CD4-positive, CD25-positive, alpha-beta regulatory T cell (primary cell): Measurements from ENCODE around the gene MISP. TPM values are rescaled to one million over a fixed set of nuclear protein-coding genes. Genes with fewer than 3 reads are reported as not detected.

Experiments used
- ATAC-seq, 2 donors: fragments of 150-1000 bp; cut with Tn5 transposase; one replicate each; pipeline ENCODE4 v1.10.0; 2021; ENCODE audit warnings: low read depth in 2 of 2, moderate number of reproducible peaks in 2 of 2, moderate library complexity in 1 of 2
- DNase-seq, 3 donors: peaks; one replicate each; pipeline versions ENCODE4 v3.0.0 to v3.0.0-alpha.2; 2012 to 2022; ENCODE audit warnings: mixed read lengths in 1 of 3
- H3K27ac ChIP-seq: one replicate; pipeline ENCODE4 v1.7.0; 2013; ENCODE audit warnings: mild to moderate bottlenecking, low read length; ENCODE audit not compliant: insufficient read depth, poor library complexity, severe bottlenecking
- H3K27me3 ChIP-seq: one replicate; pipeline ENCODE4 v1.7.0; 2013; ENCODE audit warnings: low read length; ENCODE audit not compliant: control insufficient read depth, insufficient read depth
- H3K36me3 ChIP-seq: one replicate; pipeline ENCODE4 v1.7.0; 2013; ENCODE audit warnings: mild to moderate bottlenecking, low read length, moderate library complexity; ENCODE audit not compliant: control insufficient read depth, insufficient read depth
- H3K4me1 ChIP-seq: 2 replicates; pipeline ENCODE4 v1.7.0; 2013; ENCODE audit warnings: mild to moderate bottlenecking, low read length; ENCODE audit not compliant: insufficient read depth, control insufficient read depth, poor library complexity, severe bottlenecking
- H3K4me3 ChIP-seq: one replicate; pipeline ENCODE4 v1.7.0; 2013; ENCODE audit warnings: low read depth, mild to moderate bottlenecking, low read length, moderate library complexity
- H3K9me3 ChIP-seq, 2 experiments: 1 replicate in 1 of 2; 2 replicates in 1 of 2; pipeline ENCODE4 v1.7.0; 2013; ENCODE audit warnings: low read length in 2 of 2, mild to moderate bottlenecking in 1 of 2, moderate library complexity in 1 of 2; ENCODE audit not compliant: control insufficient read depth in 2 of 2
- H3K27ac Mint-ChIP-seq, 3 donors: one replicate each; pipeline ENCODE4 v1.8.0; 2020 to 2022; ENCODE audit warnings: mild to moderate bottlenecking in 3 of 3, mixed read lengths in 3 of 3, moderate library complexity in 2 of 3
- H3K27me3 Mint-ChIP-seq: one replicate; pipeline ENCODE4 v1.8.0; 2022; ENCODE audit warnings: mild to moderate bottlenecking, mixed read lengths
- H3K36me3 Mint-ChIP-seq: one replicate; pipeline ENCODE4 v1.8.0; 2020; ENCODE audit warnings: mixed read lengths
- H3K4me1 Mint-ChIP-seq, 4 donors: one replicate each; pipeline ENCODE4 v1.8.0; 2020 to 2022; ENCODE audit warnings: mixed read lengths in 4 of 4, mild to moderate bottlenecking in 1 of 4
- H3K4me3 Mint-ChIP-seq, 4 donors: one replicate each; pipeline ENCODE4 v1.8.0; 2020 to 2022; ENCODE audit warnings: mild to moderate bottlenecking in 4 of 4, mixed read lengths in 4 of 4, moderate library complexity in 3 of 4
- H3K9me3 Mint-ChIP-seq, 7 donors: one replicate each; pipeline ENCODE4 v1.8.0; 2020 to 2022; ENCODE audit warnings: mixed read lengths in 7 of 7, mild to moderate bottlenecking in 3 of 7, moderate library complexity in 2 of 7
- polyA plus RNA-seq, 4 donors: library from polyadenylated mRNA; unstranded; fragments of 300-500 nt; fragmentation: Illumina TruSeq; gene quantifications; one replicate each; pipeline ENCODE4 v1.2.3, GENCODE V29; 2021
- total RNA-seq: library from RNA; stranded (reverse); gene quantifications from one replicate; pipeline ENCODE4 v1.2.3, GENCODE V29; 2022

Gene MISP
- total and polyA plus RNA-seq, 5 donors from 2014 or later, result not detected

GRCh38 chr19:772730-773436 lies 22.0 kb downstream of the MISP start:
- Histone ChIP-seq H3K36me3 (no peaks in the 10 kb centered on the region), H3K9me3 (no peaks in the 10 kb centered on the region), H3K4me1 (no peaks in the 10 kb centered on the region), H3K27ac (no peak overlapping the region), H3K27me3 (no peaks in the 10 kb centered on the region), H3K4me3 (no peak overlapping the region)
- no peak for DNase-seq
- Mint-ChIP-seq H3K27ac (peak overlapping the region in 1 of 3 donors; percentile 32), H3K4me1 (peaks cover 0 to 12% (median 4%) of the 10 kb centered on the region in 4 donors), H3K27me3 (peaks cover 10% of the 10 kb centered on the region), H3K36me3 (no peaks in the 10 kb centered on the region), H3K9me3 (peaks cover 0 to 2% (median 0%) of the 10 kb centered on the region in 7 donors), H3K4me3 (no peak overlapping the region)
- no peak for ATAC-seq

GRCh38 chr19:776549-776948 lies 25.6 kb downstream of the MISP start:
- no peak overlapping the region for H3K27ac Mint-ChIP-seq
- no peak overlapping the region for H3K4me3 Mint-ChIP-seq
- DNase-seq (no peak), ATAC-seq (no peak)
- Histone ChIP-seq H3K4me3 (no peak overlapping the region), H3K27me3 (no peaks in the 10 kb centered on the region), H3K27ac (no peak overlapping the region), H3K36me3 (no peaks in the 10 kb centered on the region), H3K9me3 (no peaks in the 10 kb centered on the region), H3K4me1 (no peaks in the 10 kb centered on the region)
- H3K4me1 Mint-ChIP-seq, result peaks cover 0 to 5% (median 0%) of the 10 kb centered on the region in 4 donors
- peaks cover 0 to 2% (median 0%) of the 10 kb centered on the region in 7 donors for H3K9me3 Mint-ChIP-seq
- no peaks in the 10 kb centered on the region for H3K36me3 Mint-ChIP-seq
- peaks cover 4% of the 10 kb centered on the region for H3K27me3 Mint-ChIP-seq

- Mint-ChIP-seq H3K4me1 (no peaks in the 10 kb centered on the region), H3K4me3 (no peak overlapping the region)
- H3K27me3 ChIP-seq, result no peaks in the 10 kb centered on the region
These were observed 28.2 kb downstream of the MISP start for GRCh38 chr19:778910-779653.

GRCh38 chr19:780935-781334 lies 30.0 kb downstream of the MISP start:
- Histone ChIP-seq H3K36me3 (no peaks in the 10 kb centered on the region), H3K27ac (no peak overlapping the region), H3K4me3 (no peak overlapping the region), H3K9me3 (no peaks in the 10 kb centered on the region), H3K4me1 (no peaks in the 10 kb centered on the region), H3K27me3 (no peaks in the 10 kb centered on the region)
- DNase-seq (no peak), ATAC-seq (no peak)
- Mint-ChIP-seq H3K27ac (no peak overlapping the region), H3K4me3 (no peak overlapping the region), H3K9me3 (no peaks in the 10 kb centered on the region), H3K27me3 (no peaks in the 10 kb centered on the region), H3K4me1 (no peaks in the 10 kb centered on the region), H3K36me3 (no peaks in the 10 kb centered on the region)

More at GRCh38 chr19:778910-779653, 28.2 kb downstream of the MISP start:
- no peaks in the 10 kb centered on the region for H3K4me1 ChIP-seq
- H3K4me3 ChIP-seq, result no peak overlapping the region
- Mint-ChIP-seq H3K9me3 (no peaks in the 10 kb centered on the region), H3K27me3 (no peaks in the 10 kb centered on the region), H3K27ac (peak overlapping the region in 1 of 3 donors; percentile 32), H3K36me3 (no peaks in the 10 kb centered on the region)
- ATAC-seq (no peak), DNase-seq (no peak)
- H3K27ac ChIP-seq, result no peak overlapping the region
- H3K9me3 ChIP-seq, result no peaks in the 10 kb centered on the region
- H3K36me3 ChIP-seq, result no peaks in the 10 kb centered on the region

GRCh38 chr19:781800-782184 lies 30.9 kb downstream of the MISP start:
- H3K4me1 Mint-ChIP-seq, result no peaks in the 10 kb centered on the region
- Histone ChIP-seq H3K36me3 (no peaks in the 10 kb centered on the region), H3K27me3 (no peaks in the 10 kb centered on the region), H3K4me1 (no peaks in the 10 kb centered on the region), H3K27ac (no peak overlapping the region), H3K9me3 (no peaks in the 10 kb centered on the region), H3K4me3 (no peak overlapping the region)
- no peak overlapping the region for H3K27ac Mint-ChIP-seq
- no peak for ATAC-seq
- H3K36me3 Mint-ChIP-seq, result no peaks in the 10 kb centered on the region
- H3K27me3 Mint-ChIP-seq, result no peaks in the 10 kb centered on the region
- H3K4me3 Mint-ChIP-seq, result no peak overlapping the region
- no peaks in the 10 kb centered on the region for H3K9me3 Mint-ChIP-seq
- no peak for DNase-seq

GRCh38 chr19:782185-782877 lies 31.4 kb downstream of the MISP start:
- H3K27ac Mint-ChIP-seq, result no peak overlapping the region
- H3K4me3 ChIP-seq, result no peak overlapping the region
- no peak for ATAC-seq
- H3K9me3 ChIP-seq, result no peaks in the 10 kb centered on the region
- no peaks in the 10 kb centered on the region for H3K36me3 ChIP-seq
- H3K4me1 Mint-ChIP-seq, result no peaks in the 10 kb centered on the region
- no peak overlapping the region for H3K27ac ChIP-seq
- no peak for DNase-seq
- H3K9me3 Mint-ChIP-seq, result no peaks in the 10 kb centered on the region
- no peak overlapping the region for H3K4me3 Mint-ChIP-seq
- no peaks in the 10 kb centered on the region for H3K36me3 Mint-ChIP-seq
- H3K4me1 ChIP-seq, result no peaks in the 10 kb centered on the region
- H3K27me3 Mint-ChIP-seq, result no peaks in the 10 kb centered on the region
- H3K27me3 ChIP-seq, result no peaks in the 10 kb centered on the region

GRCh38 chr19:782878-783668 lies 32.2 kb downstream of the MISP start:
- no peaks in the 10 kb centered on the region for H3K4me1 Mint-ChIP-seq
- H3K9me3 Mint-ChIP-seq, result no peaks in the 10 kb centered on the region
- no peaks in the 10 kb centered on the region for H3K36me3 Mint-ChIP-seq

More at GRCh38 chr19:782878-783668, 32.2 kb downstream of the MISP start:
- H3K27ac ChIP-seq, result no peak overlapping the region
- Mint-ChIP-seq H3K27me3 (no peaks in the 10 kb centered on the region), H3K27ac (no peak overlapping the region), H3K4me3 (no peak overlapping the region)
- no peaks in the 10 kb centered on the region for H3K27me3 ChIP-seq
- no peak for DNase-seq
- H3K4me1 ChIP-seq, result no peaks in the 10 kb centered on the region
- no peak overlapping the region for H3K4me3 ChIP-seq
- no peak for ATAC-seq
- no peaks in the 10 kb centered on the region for H3K9me3 ChIP-seq
- H3K36me3 ChIP-seq, result no peaks in the 10 kb centered on the region
